Right hindlimb (tissue), 1 donor: ENCODE data around the gene SP1.
"Not testable (repeated sequence)": the region's sequence is repeated elsewhere in the genome, so short reads cannot be mapped to it uniquely, and the experiment has no call there.

Experiments
- DNase-seq: peaks from one replicate; pipeline ENCODE4 v3.0.0-alpha.2; 2018

Gene SP1

GRCh38 chr12:53380104-53380793, at the start of gene SP1:
Gene SP1, plus strand, starts transcription at chr12:53380176. Its CDS starts 116 bp downstream, at chr12:53380292.
- DNase-seq = peak; percentile 96

DNA sequence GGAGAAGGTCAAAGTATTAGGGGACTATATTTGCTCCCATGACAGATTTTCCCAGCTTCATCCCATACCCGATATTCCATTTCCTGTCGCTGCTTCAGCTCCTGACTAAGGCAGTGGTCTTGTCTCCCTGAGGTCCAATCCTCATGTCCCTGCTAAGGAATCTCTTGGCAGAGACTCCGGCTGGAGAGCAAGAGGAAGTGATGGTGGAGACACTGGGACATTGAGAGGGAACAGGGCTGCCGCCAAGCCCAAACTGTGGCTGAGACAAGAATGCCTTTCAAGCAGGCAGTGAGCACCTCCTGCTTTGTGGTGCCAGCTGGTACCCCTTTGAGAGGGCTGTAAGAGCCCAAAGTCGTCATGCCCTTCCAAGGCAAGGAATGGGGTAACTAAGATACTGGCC, 49.3 kb upstream of the SP1 start:
- DNase-seq = no peak

DNA sequence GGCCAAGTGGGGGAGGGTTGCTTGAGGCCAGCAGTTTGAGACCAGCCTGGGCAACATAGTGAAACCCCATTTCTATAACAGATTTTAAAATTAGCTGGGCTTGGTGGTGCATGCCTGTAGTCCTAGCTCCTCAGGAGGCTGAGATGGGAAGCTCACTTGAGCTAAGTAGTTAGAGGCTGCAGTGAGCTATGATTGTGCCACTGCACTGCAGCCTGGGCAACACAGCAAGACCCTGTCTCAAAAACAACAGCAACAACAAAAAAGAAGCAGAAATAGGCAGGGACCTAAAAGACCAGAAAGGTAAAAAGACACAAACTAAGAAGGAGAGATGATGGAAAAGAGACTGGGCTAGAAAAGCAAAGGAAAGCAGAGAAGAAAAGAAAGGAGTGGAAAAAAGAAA, 47.6 kb upstream of the SP1 start:
- not testable (repeated sequence) for DNase-seq

DNA sequence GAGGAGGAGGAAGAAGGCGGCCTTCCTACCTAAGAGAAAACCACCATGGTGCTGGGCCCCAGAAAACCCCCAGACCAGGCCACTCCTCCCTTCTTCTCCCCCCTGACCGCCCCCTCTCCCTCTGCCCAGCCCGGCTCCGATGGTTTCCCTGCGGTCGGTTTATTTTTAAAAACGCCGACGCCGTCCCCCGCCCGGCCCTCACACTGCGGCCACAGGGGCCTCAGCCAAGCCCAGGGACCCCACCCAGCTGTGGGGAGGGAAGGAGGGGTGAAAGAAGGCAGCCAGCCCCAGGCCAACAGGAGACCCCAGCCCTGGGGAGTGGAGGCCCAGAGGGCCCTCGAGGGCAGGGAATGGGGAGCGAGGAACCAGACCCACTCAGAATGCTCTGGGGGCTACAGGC, 47.2 kb upstream of the SP1 start:
- DNase-seq = peak; percentile 50

DNA sequence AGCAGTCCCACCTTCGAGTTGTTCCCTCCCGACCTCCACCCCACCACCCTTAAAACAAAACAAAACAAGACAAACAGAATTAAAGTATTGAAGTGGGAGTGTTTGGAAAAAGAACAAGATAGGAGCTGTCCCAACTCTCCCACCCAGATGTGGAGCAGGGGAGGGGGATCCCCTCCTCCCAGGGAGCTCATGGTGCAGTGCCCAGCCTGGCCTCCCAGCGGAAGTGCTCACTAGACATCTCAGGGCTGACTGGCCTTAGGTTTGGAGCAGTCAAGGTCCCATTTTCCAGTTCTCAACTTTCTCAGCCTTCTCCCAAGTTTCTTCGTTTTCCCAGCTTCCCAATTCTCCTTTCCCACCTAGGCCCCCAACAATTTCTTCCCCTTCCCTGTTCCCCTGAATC, 46.7 kb upstream of the SP1 start:
- no peak for DNase-seq

DNA sequence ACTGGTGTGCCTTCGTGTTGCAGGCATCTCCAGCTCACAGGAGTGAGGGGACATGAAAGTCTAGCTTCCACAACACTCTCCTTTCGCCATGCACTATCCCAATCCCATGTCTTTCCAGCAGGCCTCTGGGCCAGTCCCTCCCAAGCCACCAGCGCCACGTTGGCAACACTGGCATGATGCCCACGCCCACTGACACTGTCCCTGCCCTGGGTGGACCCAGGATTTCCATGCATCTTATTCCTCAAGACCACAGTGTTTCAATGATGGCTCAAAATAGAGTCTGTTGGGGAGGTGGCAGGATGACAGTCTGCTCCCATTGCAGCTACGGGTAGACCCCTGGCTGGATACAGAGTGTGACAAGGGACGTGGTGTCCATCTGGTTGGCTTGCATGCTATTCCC, 46.1 kb upstream of the SP1 start:
- DNase-seq = no peak

DNA sequence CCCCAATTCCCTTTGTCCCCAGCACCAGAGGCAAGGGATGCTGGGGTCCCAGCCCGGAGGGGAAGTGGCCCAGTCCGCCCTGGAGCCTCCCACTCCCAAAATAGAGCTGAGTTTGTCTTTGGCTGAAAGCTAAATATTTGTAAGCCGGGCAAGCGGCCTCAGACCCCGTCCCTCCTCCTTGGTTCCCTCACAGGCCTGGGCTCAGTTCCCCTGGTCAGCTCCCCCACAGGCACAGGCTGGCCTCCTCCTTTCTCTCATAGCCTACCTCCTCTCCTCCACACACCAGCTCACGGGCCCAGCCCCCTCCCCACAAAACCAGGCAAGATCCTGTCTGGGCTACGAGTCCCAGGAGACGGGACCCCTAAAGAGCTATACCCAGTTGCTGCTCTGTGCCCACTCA, 45.2 kb upstream of the SP1 start:
- no peak for DNase-seq

- DNase-seq = peak; percentile 61
Measured at GRCh38 chr12:53336181-53336681, 43.7 kb upstream of the SP1 start, which contains the start of gene SP7. Gene SP7, minus strand, starts transcription at chr12:53336354. Its CDS starts 708 bp downstream, at chr12:53335646.

GRCh38 chr12:53338017-53338416, 42.0 kb upstream of the SP1 start:
- DNase-seq = no peak

DNA sequence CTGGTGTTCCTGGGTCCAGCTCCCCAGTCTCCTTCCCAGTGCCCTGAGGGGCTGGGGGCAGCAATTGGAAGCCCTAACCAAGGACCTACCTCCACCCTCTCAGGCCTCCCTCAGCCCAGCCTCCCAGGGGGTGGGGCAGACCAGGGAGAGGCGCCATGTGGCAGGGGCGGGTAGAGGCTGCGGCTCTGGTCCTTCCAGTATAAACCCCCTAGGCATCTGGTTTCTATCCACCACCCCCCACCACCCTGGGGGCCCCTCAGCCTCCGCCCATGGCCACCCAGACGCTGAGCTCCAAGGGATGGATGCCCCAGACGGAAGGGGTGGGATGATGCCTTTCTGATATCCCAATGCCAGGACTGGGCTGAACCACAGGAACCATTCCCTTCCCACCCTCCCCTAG, 41.1 kb upstream of the SP1 start:
- DNase-seq = peak; percentile 55

DNA sequence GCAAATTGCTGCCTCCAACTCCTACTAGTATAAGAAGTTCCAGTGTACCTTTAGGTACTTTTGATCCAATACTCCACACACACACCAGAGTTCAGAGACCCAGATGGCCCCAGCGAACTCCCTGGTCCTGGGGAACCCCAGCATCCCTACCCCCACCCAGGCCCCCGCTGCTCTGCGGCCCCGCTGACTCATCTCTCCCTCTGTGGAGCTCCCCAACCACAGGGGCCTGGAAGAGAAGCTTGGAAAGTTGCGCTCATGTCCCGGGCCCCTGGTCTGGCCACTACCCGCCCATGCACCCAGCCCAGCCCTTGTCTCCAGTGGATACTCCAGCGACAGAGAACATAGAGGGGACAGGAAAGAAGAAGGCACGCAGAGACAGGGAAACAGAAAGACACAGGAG, 39.6 kb upstream of the SP1 start:
- no peak for DNase-seq

DNA sequence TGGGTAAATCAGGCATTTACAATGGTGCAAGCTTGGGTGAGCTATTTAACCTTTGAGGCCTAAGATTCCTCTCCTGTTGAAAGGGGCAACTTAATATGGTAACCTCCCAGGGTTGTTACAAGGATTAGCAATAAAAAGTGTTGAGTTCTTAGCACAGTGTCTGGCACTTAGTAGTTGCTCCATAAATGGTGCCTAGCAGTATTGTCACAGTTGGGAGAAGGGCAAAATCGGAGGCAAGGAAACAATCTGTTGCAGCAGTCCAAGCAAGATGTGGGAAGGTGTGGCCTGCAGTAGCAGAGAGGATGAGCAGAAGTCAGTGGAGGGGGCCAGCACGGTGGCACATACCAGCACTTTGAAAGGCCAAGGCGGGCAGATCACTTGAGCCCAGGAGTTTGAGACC, 36.5 kb upstream of the SP1 start:
- no peak for DNase-seq

DNA sequence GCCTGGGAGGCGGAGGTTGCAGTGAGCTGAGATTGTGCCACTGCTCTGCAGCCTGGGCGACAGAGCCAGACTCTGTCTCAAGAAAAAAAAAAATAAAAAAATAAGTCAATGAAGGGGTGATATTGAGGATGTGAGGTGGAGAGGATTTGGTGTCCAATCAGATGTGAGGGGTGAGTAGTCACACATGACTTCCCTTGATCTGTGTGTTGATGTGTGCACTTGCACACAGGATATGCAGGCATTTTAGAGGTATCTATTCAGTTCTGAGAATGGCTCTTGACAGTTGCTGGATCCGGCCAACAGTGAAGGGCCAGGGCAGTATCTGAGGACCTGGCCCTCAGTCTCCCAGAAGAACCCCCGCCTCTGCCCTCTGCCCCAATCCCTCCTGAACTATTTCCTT, 36.0 kb upstream of the SP1 start:
- DNase-seq = no peak

- no peak for DNase-seq
Measured at GRCh38 chr12:53344487-53344823, 35.5 kb upstream of the SP1 start.

DNA sequence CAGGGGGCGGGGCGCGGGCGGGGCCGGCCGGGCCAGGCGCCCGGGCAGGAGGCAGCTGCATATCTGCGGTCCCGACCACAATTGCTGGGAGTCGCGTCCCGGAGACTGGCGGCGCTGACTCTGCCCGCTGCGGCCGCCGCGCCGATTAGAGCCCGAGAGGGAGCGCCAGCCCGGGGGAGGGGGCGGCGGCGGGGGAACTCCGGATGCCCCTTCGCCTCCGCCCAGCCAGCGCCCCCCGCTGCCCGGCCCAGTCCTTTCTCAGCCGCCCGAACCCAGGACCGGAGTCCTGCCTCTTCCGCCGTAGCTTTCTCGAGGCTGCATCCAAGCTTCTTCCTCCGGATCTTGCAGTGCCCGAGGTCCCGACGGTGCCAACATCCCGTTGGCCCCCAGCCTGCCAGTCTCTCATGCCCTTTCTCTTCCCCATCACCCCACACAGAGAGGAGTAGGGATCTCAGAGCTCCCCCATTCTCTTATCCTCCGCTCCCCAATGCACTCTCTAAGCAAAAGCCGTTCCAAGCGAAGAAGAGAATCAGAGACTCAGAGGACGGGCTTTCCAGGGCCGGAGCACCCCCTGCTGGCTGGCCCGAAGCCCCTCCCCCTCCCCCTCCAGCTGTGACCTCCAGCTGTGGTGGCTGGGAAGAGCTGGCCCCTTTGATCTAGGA, 35.0 kb upstream of the SP1 start:
- DNase-seq = peak; percentile 91

DNA sequence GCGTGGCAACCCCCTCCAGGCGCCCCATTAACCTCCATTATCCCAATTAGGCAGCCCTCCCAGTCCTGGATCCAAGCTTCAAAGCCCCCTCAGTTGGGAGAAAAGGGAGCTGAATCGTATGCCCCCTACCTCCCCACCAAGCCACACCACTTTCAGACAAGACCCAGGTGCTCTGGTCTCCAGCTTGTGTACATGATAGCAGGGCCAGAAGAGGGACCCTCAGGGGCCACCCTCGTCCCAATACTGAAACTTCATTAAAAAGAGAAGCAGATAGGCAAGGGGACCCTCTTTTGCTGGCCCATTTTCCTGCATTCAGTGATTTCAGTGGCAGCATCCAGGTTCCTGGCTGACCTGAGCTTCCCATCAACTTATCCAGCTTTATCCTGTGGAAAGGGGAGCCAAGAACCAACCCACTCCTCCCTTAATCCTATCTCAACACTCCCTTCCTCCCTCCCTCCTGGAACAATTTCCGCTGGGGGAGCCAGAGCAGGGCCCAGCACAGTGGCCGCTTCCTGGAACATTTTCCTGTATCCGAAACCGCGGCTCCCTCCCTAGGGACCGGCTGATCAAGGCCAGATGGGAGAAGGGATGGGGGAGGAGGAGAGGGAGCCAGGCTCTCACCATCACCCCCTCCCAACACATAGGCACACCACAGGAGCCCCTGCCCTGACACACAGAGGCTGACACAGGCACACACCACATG, 34.3 kb upstream of the SP1 start:
- DNase-seq = peak; percentile 80

- no peak for DNase-seq
Measured at GRCh38 chr12:53346491-53346890, 33.5 kb upstream of the SP1 start.

DNA sequence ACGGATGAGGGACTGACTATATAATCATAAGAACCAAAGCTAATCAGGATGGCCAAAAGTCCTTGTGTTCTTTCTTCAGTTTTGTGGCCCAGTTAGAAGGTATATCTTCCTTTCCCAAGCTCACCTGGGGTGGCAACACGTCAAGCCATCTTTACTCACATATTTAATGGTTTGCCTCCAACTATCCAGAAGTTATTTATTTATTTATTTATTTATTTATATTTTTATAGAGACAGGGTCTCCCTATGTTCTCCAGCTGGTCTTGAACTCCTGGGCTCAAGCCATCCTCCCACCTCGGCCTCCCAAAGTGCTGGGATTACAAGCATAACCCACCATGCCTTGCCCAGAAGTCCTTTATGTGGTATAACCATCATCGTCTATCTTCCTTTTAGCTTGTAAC, 32.1 kb upstream of the SP1 start:
- DNase-seq = no peak

DNA sequence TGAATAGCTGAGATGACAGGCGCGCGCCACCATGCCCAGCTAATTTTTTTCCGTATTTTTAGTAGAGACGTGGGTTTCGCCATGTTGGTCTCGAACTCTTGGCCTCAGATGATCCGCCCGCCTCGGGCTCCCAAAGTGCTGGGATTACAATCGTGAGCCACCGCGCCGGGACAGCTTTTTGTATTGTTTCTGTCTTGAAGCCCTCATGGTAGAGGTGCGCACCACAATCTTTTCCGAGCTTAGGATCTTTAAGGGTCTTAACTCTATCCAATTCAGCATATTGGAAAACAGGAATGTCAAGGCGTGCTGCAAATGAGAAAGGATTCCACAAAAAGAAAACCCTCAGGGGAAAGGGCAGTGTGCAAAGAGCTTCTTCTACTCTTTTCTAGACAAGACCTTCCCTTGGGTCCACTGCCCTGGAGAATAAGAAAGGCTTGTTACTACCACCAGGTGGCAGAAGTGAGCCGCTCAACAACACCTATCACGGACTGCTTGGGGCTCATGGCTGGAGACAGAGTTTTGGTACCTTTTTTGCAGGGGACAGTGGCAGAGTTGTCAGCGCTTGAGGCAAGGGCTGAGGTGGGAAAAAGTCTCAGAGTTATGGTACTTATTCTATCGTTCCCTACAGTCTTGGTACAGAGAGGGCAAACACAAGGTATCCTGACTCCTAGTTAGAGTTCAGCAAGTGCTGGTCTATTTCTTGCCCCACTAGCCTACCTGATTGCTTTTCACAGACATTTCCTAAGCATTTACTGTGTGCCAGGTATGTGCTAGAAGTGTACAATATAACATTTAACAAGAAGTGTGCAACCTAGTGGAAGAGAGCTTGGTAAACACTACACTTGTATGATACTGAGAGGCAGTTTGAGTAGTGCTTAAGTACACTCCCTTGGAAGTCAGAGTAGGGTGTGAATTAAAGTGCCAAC, 27.4 kb upstream of the SP1 start:
- DNase-seq = peak; percentile 89

GRCh38 chr12:53353257-53353655, 26.7 kb upstream of the SP1 start:
- DNase-seq = no peak

GRCh38 chr12:53355121-53355520, 24.9 kb upstream of the SP1 start:
- no peak for DNase-seq

DNA sequence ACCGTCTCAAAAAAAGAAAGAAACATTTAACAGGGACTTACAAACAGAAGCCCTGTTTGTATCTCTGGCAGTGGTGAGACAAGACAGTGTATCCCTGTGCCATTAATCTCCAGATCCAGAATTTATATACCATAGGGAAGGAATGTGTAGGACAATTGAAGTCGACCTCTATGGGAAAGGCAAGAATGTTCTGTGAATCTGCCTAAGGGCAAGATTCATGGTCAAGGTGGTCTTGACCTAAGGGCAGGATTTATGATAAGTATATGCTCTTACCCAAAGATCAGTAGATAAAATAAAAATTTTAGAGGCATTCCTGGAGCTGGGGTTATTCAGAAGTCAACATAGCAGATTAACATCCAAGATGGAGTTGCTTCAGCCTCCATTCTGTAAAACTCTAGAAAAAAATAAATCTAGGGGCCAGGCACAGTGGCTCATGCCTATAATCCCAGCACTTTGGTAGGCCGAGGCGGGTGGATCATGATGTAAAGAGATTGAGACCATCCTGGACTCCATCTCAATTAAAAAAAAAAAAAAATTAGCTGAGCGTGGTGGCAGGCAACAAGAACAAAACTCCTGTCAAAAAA, 21.0 kb upstream of the SP1 start:
- DNase-seq = no peak
